ENCODE data around the gene CYRIA. TPM values are rescaled to one million over a fixed set of nuclear protein-coding genes. Genes with fewer than 3 reads are reported as not detected.

Gene CYRIA
- total and polyA plus RNA-seq, 2 donors (not counting 3 experiments of a cell fraction or from before 2014, with no cell fraction given), result 9.3 to 38.4 TPM

DNA sequence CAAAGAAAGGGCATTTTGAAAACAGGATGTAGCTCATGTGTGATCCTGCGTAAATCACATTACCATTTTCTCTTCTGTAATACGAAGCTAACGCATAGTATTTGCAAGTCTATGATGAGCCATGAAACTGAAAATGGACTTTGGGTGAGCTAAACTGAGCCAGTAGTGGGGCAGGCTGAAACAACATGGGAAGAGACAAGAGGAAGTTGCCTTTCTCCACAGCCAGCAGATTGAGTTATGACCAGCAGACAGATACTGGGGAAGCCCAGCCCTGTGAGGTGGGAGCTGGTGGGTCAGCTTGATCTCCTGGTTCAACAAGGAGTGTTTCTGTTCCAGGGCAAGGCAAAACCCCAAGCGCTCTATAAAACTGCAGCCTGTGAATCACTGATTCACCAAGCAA lies 11.8 kb downstream of the CYRIA start:
- no peaks in the 10 kb centered on the region for H3K36me3 ChIP-seq (ENCODE audit: control insufficient read depth in 2 of 2, extremely low read depth in 1 of 2, insufficient read depth in 2 of 2, low read length in 2 of 2)
- TF ChIP-seq, protein P1, sequence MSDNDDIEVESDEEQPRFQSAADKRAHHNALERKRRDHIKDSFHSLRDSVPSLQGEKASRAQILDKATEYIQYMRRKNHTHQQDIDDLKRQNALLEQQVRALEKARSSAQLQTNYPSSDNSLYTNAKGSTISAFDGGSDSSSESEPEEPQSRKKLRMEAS (IDR thresholded peaks at IDR 0.05; ENCODE audit: insufficient read depth, insufficient read length), result no peak
- TF ChIP-seq GATA2 (IDR thresholded peaks at IDR 0.05; ENCODE audit: insufficient read depth, insufficient read length, low read depth, low read length), result no peak
- no peak for TF ChIP-seq MYC (IDR thresholded peaks at IDR 0.05; ENCODE audit: low read depth, low read length)
- TF ChIP-seq POLR2AphosphoS5 (IDR thresholded peaks at IDR 0.05; ENCODE audit: insufficient read depth, low read depth, low read length), result no peak
- TF ChIP-seq EZH2 (IDR thresholded peaks at IDR 0.05; ENCODE audit: borderline replicate concordance, low read depth, low read length, severe bottlenecking), result no peak
- TF ChIP-seq POLR2A (IDR thresholded peaks at IDR 0.05; ENCODE audit: low read depth, low read length), result no peak
- no peak for TF ChIP-seq FOS (IDR thresholded peaks at IDR 0.05; ENCODE audit: borderline replicate concordance, insufficient read depth, low read length)
- TF ChIP-seq CTCF (IDR thresholded peaks at IDR 0.05; ENCODE audit: extremely low read depth in 1 of 2, insufficient read depth in 1 of 2, low read depth in 1 of 2, low read length in 2 of 2), result no peak
- TF ChIP-seq JUN (IDR thresholded peaks at IDR 0.05; ENCODE audit: borderline replicate concordance, insufficient read depth, insufficient read length, low read depth), result no peak
- intact Hi-C loops (cut with micrococcal nuclease), result no loop called here
- no peak overlapping the region for H3K27ac ChIP-seq (ENCODE audit: insufficient read depth, low read depth, low read length)
- dilution Hi-C loops (cut with MboI; ENCODE audit: extremely low pct_ligation_motif_present, low sequenced_read_pairs), result no loop called here
- FAIRE-seq (no peak), DNase-seq (ENCODE audit: low read depth, low spot score) (no peak)
- H3K9me1 ChIP-seq (replicated peaks; ENCODE audit: control insufficient read depth, extremely low read depth, insufficient read depth, low read length), result no peaks in the 10 kb centered on the region
- H3K27me3 ChIP-seq (ENCODE audit: control insufficient read depth in 2 of 2, insufficient read depth in 2 of 2, low read length in 2 of 2), result no peaks in the 10 kb centered on the region
- no peak overlapping the region for H3K4me2 ChIP-seq (ENCODE audit: insufficient read depth, low read length)
- H3K9me3 ChIP-seq (replicated peaks; ENCODE audit: control insufficient read depth, insufficient read depth, low read length), result no peaks in the 10 kb centered on the region
- no peak overlapping the region for H3K9ac ChIP-seq (replicated peaks; ENCODE audit: extremely low read depth, insufficient read depth, low read length)
- H3K4me1 ChIP-seq (ENCODE audit: control insufficient read depth, extremely low read depth, insufficient read depth, low read length), result peaks cover 42% of the 10 kb centered on the region
- POLR2A ChIA-PET, result no interaction called here
- no peaks in the 10 kb centered on the region for H4K20me1 ChIP-seq (replicated peaks; ENCODE audit: control insufficient read depth, extremely low read depth, insufficient read depth, low read length)
- peaks cover 13% of the 10 kb centered on the region for H3K79me2 ChIP-seq (ENCODE audit: control insufficient read depth, insufficient read depth, low read length)
- CTCF ChIA-PET, result interaction anchor here (0.7 to 6.7 kb wide), 3 partner anchors 10 to 36 kb away, joined by 3 to 48 read pairs (median 3); partner anchors contain the start of gene CYRIA
- H3K4me3 ChIP-seq (replicated peaks in 1 of 3; ENCODE audit: insufficient read depth in 1 of 3, low read depth in 1 of 3, low read length in 3 of 3), result no peak overlapping the region
- no TSS peak for BruUV-seq (replicated peaks)
- no peak overlapping the region for H2AFZ ChIP-seq (ENCODE audit: low read depth, low read length)
